SJSA1 (cell line): Measurements from ENCODE around the gene HEXIM1. TPM values are rescaled to one million over a fixed set of nuclear protein-coding genes. Genes with fewer than 3 reads are reported as not detected.

Experiments
- DNase-seq, 2 experiments: peaks; one replicate each; pipeline ENCODE4 v3.0.0-alpha.2; 2015 to 2020; ENCODE audit warnings: low spot score in 2 of 2, low read depth in 1 of 2
- H3K27ac ChIP-seq: fragments of 250-450 bp; sonication (Bioruptor Pico); 2 replicates; pipeline ENCODE4 v1.5.1; 2020; ENCODE audit warnings: mild to moderate bottlenecking, moderate library complexity
- H3K27me3 ChIP-seq: fragments of 250-450 bp; sonication (Bioruptor Pico); replicated peaks from 2 replicates; pipeline ENCODE4 v1.5.1; 2020; ENCODE audit warnings: mild to moderate bottlenecking, moderate library complexity
- H3K36me3 ChIP-seq: fragments of 250-450 bp; sonication (Bioruptor Pico); 2 replicates; pipeline ENCODE4 v1.5.1; 2020; ENCODE audit warnings: mild to moderate bottlenecking
- H3K4me1 ChIP-seq: fragments of 250-450 bp; sonication (Bioruptor Pico); replicated peaks from 2 replicates; pipeline ENCODE4 v1.6.1; 2021; ENCODE audit warnings: mild to moderate bottlenecking
- H3K4me3 ChIP-seq: fragments of 250-450 bp; sonication (Bioruptor Pico); 2 replicates; pipeline ENCODE4 v1.5.1; 2020; ENCODE audit warnings: mild to moderate bottlenecking
- H3K9me3 ChIP-seq: fragments of 250-450 bp; sonication (Bioruptor Pico); replicated peaks from 2 replicates; pipeline ENCODE4 v1.5.1; 2020; ENCODE audit warnings: mild to moderate bottlenecking
- total RNA-seq: library from RNA; depleted of rRNA; stranded (reverse); fragments of >200 nt; shearing (Covaris generic); gene quantifications from 2 replicates; pipeline ENCODE4 v1.2.3, GENCODE V29; 2014

HEXIM1 gene
- total RNA-seq, 1 experiment from 2014 or later, result 7.3 TPM

GRCh38 chr17:45129426-45129939 lies 18.8 kb upstream of the HEXIM1 start:
- H3K4me3 ChIP-seq, result no peak overlapping the region
- no peak overlapping the region for H3K27ac ChIP-seq
- peaks cover 51% of the 10 kb centered on the region for H3K4me1 ChIP-seq
- no peaks in the 10 kb centered on the region for H3K27me3 ChIP-seq
- H3K9me3 ChIP-seq, result no peaks in the 10 kb centered on the region
- H3K36me3 ChIP-seq, result peaks cover 3% of the 10 kb centered on the region
- no peak for DNase-seq

- Histone ChIP-seq H3K4me1 (peaks cover 45% of the 10 kb centered on the region), H3K4me3 (no peak overlapping the region), H3K27me3 (no peaks in the 10 kb centered on the region), H3K9me3 (no peaks in the 10 kb centered on the region), H3K27ac (no peak overlapping the region), H3K36me3 (peaks cover 3% of the 10 kb centered on the region)
- no peak for DNase-seq
These were observed 18.2 kb upstream of the HEXIM1 start for GRCh38 chr17:45129940-45130680.

GRCh38 chr17:45130681-45131615 lies 17.3 kb upstream of the HEXIM1 start:
- peaks cover 51% of the 10 kb centered on the region for H3K4me1 ChIP-seq
- H3K9me3 ChIP-seq, result no peaks in the 10 kb centered on the region
- H3K36me3 ChIP-seq, result peaks cover 3% of the 10 kb centered on the region
- no peak for DNase-seq
- H3K27ac ChIP-seq, result no peak overlapping the region
- H3K4me3 ChIP-seq, result peak overlapping the region; percentile 85
- H3K27me3 ChIP-seq, result no peaks in the 10 kb centered on the region

- DNase-seq, result peak in 1 of 2 experiments; percentile 75
- Histone ChIP-seq H3K4me1 (peaks cover 52% of the 10 kb centered on the region), H3K27ac (peak overlapping the region; percentile 34; the same call in 1 of the 2 replicates), H3K9me3 (no peaks in the 10 kb centered on the region), H3K36me3 (peaks cover 3% of the 10 kb centered on the region), H3K4me3 (peak overlapping the region; percentile 85), H3K27me3 (no peaks in the 10 kb centered on the region)
These were observed 16.5 kb upstream of the HEXIM1 start for GRCh38 chr17:45131616-45132319.

GRCh38 chr17:45132320-45132571 lies 16.0 kb upstream of the HEXIM1 start, which contains the start of gene PLCD3:
PLCD3 (minus strand) TSS chr17:45132515; CDS start chr17:45132410, 105 bp downstream.
- Histone ChIP-seq H3K36me3 (peaks cover 3% of the 10 kb centered on the region), H3K4me3 (peak within 1 kb of the TSS; percentile 85), H3K27ac (peak within 1 kb of the TSS; percentile 59), H3K9me3 (no peaks in the 10 kb centered on the region), H3K27me3 (no peaks in the 10 kb centered on the region), H3K4me1 (peaks cover 47% of the 10 kb centered on the region)
- no peak for DNase-seq

- H3K4me1 ChIP-seq, result peaks cover 41% of the 10 kb centered on the region
- H3K27ac ChIP-seq, result peak overlapping the region; percentile 59
- peaks cover 3% of the 10 kb centered on the region for H3K36me3 ChIP-seq
- peak; percentile 86 to 92 for DNase-seq
- H3K27me3 ChIP-seq, result no peaks in the 10 kb centered on the region
- H3K4me3 ChIP-seq, result peak overlapping the region; percentile 85
- H3K9me3 ChIP-seq, result no peaks in the 10 kb centered on the region
These were observed 15.5 kb upstream of the HEXIM1 start for GRCh38 chr17:45132572-45133463.

GRCh38 chr17:45135192-45135977 lies 12.9 kb upstream of the HEXIM1 start, which contains the start of gene ACBD4:
ACBD4 (plus strand) TSS chr17:45135687; CDS start chr17:45136145, 458 bp downstream.
- peak; percentile 92 to 96 for DNase-seq
- Histone ChIP-seq H3K9me3 (no peaks in the 10 kb centered on the region), H3K36me3 (peaks cover 3% of the 10 kb centered on the region), H3K27me3 (no peaks in the 10 kb centered on the region), H3K4me1 (peaks cover 27% of the 10 kb centered on the region), H3K27ac (no peak within 1 kb of the TSS), H3K4me3 (peak within 1 kb of the TSS; percentile 34)

- Histone ChIP-seq H3K9me3 (0 out of 2 replicates have a peak, but pooled peaks cover 2% of the 10 kb centered on the region), H3K4me3 (peak overlapping the region; percentile 34), H3K4me1 (peaks cover 23% of the 10 kb centered on the region), H3K27me3 (no peaks in the 10 kb centered on the region), H3K36me3 (peaks cover 3% of the 10 kb centered on the region), H3K27ac (no peak overlapping the region)
- DNase-seq, result peak in 1 of 2 experiments; percentile 25
These were observed 12.1 kb upstream of the HEXIM1 start for GRCh38 chr17:45135978-45136791.

- no peak for DNase-seq
- H3K36me3 ChIP-seq, result peaks cover 2% of the 10 kb centered on the region
These were observed 11.3 kb upstream of the HEXIM1 start for GRCh38 chr17:45136846-45137560.

GRCh38 chr17:45137561-45138305 lies 10.5 kb upstream of the HEXIM1 start:
- Histone ChIP-seq H3K36me3 (no peaks in the 10 kb centered on the region; the same call in 1 of the 2 replicates), H3K27me3 (no peaks in the 10 kb centered on the region), H3K4me3 (no peak overlapping the region), H3K4me1 (peaks cover 11% of the 10 kb centered on the region), H3K27ac (no peak overlapping the region), H3K9me3 (0 out of 2 replicates have a peak, but pooled peaks cover 2% of the 10 kb centered on the region)
- no peak for DNase-seq

More at GRCh38 chr17:45136846-45137560, 11.3 kb upstream of the HEXIM1 start:
- 0 out of 2 replicates have a peak, but pooled peaks cover 2% of the 10 kb centered on the region for H3K9me3 ChIP-seq
- H3K4me1 ChIP-seq, result peaks cover 14% of the 10 kb centered on the region
- H3K4me3 ChIP-seq, result no peak overlapping the region
- no peak overlapping the region for H3K27ac ChIP-seq
- H3K27me3 ChIP-seq, result no peaks in the 10 kb centered on the region
